Epithelial cell of prostate (primary cell): ENCODE data around the gene FLT3.

Source experiments
- DNase-seq: peaks from one replicate; pipeline ENCODE4 v3.0.0-alpha.2; 2011; ENCODE audit warnings: low read depth, low spot score
- H3K27ac ChIP-seq: fragments of 450-650 bp; 2 replicates; pipeline ENCODE4 v1.5.1; 2017; ENCODE audit warnings: mild to moderate bottlenecking

The FLT3 gene

GRCh38 chr13:27976362-27977091 lies 123.8 kb downstream of the FLT3 start:
- no peak overlapping the region for H3K27ac ChIP-seq
- DNase-seq: no peak

DNA sequence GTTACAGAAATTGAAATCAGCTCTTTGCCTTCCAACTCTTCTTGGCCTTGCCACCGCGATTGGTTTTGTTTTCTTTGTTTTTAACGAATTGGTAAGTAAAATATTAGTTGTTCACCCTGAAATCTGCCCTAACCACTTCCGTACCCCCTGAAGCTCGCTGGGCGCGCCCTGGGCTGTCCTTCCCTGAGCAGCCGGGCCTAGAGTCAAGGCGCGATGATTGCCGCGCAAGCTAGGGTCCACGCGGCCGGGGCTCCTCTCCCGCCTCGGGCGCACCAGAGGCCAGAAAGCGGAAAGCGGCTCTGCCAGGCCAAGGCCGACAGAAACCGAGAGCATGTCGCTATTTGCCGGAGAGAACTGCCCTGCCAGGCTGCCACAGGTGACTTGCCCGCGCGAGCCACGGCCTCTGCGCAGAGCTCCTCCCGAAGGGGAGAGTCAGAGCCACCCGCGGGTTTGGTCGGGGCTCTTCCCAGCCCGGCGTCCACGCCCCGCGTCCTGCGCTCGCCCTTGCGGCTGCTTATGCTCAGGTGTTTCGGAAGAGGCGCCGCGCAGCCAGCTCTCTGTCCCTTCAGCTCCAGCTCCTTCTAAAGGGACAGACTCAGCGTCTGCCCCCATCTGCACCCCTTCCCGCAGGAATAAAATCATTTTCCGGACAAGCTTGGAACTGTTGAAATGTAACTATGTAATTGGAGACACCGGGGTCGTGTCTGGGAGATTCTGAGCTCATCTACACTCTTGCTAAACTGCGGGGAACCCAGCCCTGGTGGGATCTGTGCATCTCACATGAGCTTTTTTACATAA lies 124.6 kb downstream of the FLT3 start:
- H3K27ac ChIP-seq: no peak overlapping the region
- no peak for DNase-seq

- no peak overlapping the region for H3K27ac ChIP-seq
- DNase-seq: no peak
Measured at GRCh38 chr13:27973961-27974662, 126.3 kb downstream of the FLT3 start.

- H3K27ac ChIP-seq: no peak overlapping the region
- no peak for DNase-seq
Measured at GRCh38 chr13:27973291-27973690, 127.1 kb downstream of the FLT3 start.

GRCh38 chr13:27972478-27972820 lies 127.9 kb downstream of the FLT3 start:
- no peak overlapping the region for H3K27ac ChIP-seq
- no peak for DNase-seq

- DNase-seq: no peak
- H3K27ac ChIP-seq: no peak overlapping the region
Measured at GRCh38 chr13:27971776-27972477, 128.4 kb downstream of the FLT3 start.

DNA sequence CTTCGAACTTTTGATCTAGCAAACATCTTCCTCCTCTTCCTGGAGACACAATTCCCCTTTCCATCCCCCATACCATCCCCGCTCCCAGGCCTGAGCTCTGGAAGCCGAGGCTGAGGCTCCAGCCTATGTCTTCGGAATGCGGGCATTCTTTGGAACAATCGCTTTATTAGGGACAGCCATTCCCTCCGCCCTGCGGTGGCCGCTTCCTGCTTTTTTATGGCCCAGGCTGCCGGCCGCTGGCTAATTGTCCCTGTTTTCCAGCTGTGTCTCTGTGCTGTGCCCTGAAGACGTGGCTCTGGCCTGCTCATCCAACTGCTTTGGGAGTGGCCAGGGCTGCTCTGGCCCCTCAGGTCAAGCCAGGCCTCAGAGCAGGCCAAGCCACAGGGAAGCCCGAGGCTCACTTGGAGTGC lies 129.1 kb downstream of the FLT3 start:
- no peak overlapping the region for H3K27ac ChIP-seq
- DNase-seq: no peak

GRCh38 chr13:27970382-27971235 lies 129.8 kb downstream of the FLT3 start:
- no peak overlapping the region for H3K27ac ChIP-seq
- DNase-seq: no peak

DNA sequence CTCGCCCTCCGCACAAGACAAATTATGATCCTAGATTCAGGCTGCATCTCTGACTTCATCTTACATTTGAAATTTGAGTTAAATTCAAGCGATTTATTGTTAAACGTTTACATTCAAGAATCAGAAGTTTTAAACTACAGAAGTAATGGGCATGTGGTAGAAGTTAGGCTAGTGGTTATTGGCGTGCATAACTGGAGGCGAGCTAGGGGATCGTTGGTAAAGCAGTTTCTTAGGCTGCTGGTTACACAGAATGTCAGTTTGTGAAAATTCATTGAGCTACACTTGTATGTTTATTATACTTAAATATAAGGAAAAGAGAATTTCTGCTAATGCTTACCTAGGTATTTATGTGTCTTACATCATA lies 130.5 kb downstream of the FLT3 start:
- DNase-seq: no peak
- H3K27ac ChIP-seq: no peak overlapping the region

DNA sequence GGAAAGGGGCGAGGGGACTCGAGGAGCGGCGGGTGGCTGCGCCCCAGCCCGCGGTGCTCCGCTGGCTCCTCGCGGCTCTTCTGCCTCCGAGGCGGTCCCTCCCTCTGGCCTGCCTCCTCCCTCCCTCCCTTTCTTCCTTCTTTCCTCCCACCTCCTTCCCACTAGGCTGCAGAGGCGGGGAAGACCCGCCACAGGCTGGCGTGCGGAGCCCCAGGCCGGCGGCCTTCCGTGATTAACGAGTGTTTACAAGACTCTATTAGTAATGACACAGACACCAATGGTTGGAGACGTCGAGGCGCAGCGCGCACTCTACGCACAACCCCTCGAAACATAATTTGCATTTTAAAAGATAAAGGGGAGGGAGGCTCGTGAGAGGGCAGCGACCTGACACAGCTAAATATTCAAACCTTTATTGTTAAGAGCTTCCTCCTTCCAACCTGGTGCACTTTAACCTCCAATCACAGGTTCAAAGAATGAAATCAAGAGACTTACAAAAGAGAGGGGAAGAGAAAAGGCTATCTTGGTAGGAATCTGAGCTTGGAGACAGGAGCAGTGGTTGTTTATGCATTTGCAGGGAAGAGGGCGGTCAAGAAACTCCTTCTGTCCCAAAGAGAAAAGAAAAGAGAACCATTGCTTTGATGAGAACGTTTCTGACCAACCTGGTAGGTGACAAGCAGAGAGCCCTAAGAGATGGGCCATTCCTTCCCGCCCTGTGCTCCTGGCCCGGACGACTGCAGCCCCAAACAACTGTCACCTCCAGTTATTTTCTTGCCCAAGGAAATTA lies 131.1 kb downstream of the FLT3 start, which contains the start of gene CDX2:
Gene CDX2, minus strand, starts transcription at position 234 of the 784 bp plus-strand sequence. CDS start 309 bp downstream, outside the sequence.
- no peak for DNase-seq
- H3K27ac ChIP-seq: no peak within 1 kb of the TSS

GRCh38 chr13:27968316-27969081 lies 131.9 kb downstream of the FLT3 start:
- DNase-seq: no peak
- no peak overlapping the region for H3K27ac ChIP-seq

DNA sequence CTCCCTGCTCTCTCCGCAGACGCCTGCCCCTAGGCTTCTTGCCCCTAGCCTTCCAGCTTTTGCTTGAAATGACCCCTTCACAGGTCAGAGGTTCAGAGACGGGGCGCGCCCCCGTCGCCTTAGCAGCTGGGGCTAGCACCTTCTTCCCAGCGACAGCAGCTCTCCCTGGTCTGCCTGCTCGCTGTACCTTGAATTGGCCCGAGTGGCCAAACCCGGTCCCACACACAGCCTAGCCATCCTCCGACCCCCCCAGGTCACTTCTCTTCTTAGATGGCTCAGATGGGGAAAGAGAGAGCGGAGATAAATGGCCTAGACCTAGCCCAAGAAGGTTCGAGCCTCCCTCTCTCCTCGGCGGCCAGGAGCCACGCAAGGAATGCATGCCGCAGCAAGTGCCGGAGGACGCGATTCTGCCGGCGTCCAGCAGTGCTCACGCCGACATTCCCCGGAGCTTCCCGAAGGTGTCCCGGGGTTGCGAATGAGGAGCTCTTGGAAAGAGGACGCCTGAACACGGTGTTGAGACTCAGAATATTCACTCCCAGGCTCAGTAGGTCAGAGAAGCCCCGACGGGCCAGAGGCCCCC lies 132.6 kb downstream of the FLT3 start:
- no peak overlapping the region for H3K27ac ChIP-seq
- DNase-seq: no peak

GRCh38 chr13:27967203-27967735 lies 133.1 kb downstream of the FLT3 start:
- DNase-seq: no peak
- H3K27ac ChIP-seq: no peak overlapping the region

GRCh38 chr13:27966641-27967202 lies 133.7 kb downstream of the FLT3 start:
- H3K27ac ChIP-seq: no peak overlapping the region
- no peak for DNase-seq

DNA sequence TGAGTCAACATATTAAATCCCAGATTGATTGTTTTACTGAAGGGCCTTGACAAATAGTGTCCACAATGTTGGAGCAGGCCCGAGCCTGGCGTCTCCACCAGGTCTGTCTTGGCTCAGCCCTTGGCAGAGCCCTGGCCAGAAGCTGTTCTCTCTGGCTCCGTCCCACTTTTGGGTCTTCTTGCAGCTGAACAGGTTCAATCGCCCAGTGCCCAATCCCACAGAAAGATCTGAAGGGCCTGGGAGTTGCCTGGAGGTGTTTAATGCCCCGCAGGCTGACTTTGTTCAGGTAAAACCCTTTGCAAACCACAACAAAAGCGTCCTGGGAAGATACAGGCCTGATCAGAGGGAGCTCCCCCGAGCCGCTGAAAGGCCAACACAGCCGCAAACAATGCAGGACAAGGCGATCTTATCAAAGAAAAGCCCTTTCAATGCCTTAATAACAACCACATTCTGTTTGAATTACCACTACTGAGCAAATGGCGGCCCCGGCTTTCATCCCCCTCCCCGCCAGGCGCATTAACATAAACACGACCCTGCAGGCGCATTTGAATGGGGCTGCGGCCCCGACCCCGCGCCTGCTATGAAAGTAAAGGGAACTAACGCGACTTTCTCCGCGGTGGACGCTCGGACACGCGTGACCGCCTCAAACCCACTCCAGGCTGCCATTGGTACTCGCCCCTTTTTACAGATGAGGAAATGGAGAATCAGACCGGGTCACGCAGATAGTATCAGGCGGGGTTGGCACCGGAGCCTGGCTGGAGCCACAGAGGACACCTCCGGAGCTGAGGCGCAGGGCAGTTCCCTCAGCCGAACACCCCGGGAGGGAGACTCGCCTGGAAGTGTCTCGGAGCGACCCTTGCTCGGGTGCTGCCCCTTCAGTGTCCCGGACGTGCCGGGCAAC lies 134.4 kb downstream of the FLT3 start:
- H3K27ac ChIP-seq: no peak overlapping the region
- DNase-seq: no peak

GRCh38 chr13:27965343-27965739 lies 135.0 kb downstream of the FLT3 start:
- no peak for DNase-seq
- H3K27ac ChIP-seq: no peak overlapping the region
